ENCODE measurements around the gene ARFGEF3.

DNA sequence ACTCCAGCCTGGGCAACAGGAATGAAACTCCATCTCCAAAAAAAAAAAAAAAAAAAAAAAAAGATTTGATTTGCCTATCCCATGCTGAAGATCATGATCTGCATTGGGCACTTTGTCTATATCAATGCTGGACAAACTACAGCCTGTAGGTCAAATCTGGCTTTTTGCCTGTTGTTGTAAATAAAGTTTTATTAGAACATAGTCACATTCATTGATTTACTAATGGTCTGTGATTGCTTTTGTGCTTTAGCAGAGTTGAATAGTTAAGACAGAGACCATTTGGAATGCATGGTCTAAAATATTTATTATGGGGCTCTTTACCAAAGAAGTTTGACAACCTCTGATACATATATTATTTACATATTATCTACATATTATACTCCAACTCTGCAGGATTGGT lies 42.6 kb downstream of the ARFGEF3 start:
- TF ChIP-seq, protein P1, sequence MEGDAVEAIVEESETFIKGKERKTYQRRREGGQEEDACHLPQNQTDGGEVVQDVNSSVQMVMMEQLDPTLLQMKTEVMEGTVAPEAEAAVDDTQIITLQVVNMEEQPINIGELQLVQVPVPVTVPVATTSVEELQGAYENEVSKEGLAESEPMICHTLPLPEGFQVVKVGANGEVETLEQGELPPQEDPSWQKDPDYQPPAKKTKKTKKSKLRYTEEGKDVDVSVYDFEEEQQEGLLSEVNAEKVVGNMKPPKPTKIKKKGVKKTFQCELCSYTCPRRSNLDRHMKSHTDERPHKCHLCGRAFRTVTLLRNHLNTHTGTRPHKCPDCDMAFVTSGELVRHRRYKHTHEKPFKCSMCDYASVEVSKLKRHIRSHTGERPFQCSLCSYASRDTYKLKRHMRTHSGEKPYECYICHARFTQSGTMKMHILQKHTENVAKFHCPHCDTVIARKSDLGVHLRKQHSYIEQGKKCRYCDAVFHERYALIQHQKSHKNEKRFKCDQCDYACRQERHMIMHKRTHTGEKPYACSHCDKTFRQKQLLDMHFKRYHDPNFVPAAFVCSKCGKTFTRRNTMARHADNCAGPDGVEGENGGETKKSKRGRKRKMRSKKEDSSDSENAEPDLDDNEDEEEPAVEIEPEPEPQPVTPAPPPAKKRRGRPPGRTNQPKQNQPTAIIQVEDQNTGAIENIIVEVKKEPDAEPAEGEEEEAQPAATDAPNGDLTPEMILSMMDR (IDR thresholded peaks at IDR 0.05) = no peak
- TF ChIP-seq POLR2A (IDR thresholded peaks at IDR 0.05; ENCODE audit: low read depth) (no peak), POLR2AphosphoS5 (IDR thresholded peaks at IDR 0.05) (no peak), EP300 (IDR thresholded peaks at IDR 0.05) (no peak)
